Neural progenitor cell (in vitro differentiated cells): ENCODE results near the gene ABCC8. TPM values are rescaled to one million over a fixed set of nuclear protein-coding genes. Genes with fewer than 3 reads are reported as not detected.

ENCODE experiments used
- DNase-seq: peaks from one replicate; pipeline ENCODE4 v3.0.0-alpha.2; 2016; ENCODE audit warnings: low spot score
- H2AFZ ChIP-seq: fragments of 200-600 bp; sonication (generic); replicated peaks from 2 replicates; pipeline ENCODE4 v1.6.1; 2016; ENCODE audit warnings: antibody characterized with exemption
- H3F3A ChIP-seq: fragments of 200-600 bp; sonication (generic); 2 replicates; pipeline ENCODE4 v1.6.1; 2016; ENCODE audit warnings: antibody characterized with exemption, low read depth
- H3K27ac ChIP-seq: fragments of 200-600 bp; sonication (generic); 2 replicates; pipeline ENCODE4 v1.5.1; 2016; ENCODE audit warnings: mild to moderate bottlenecking
- H3K27me3 ChIP-seq: fragments of 200-600 bp; sonication (generic); 2 replicates; pipeline ENCODE4 v1.6.1; 2016; ENCODE audit warnings: mild to moderate bottlenecking, moderate library complexity
- H3K36me3 ChIP-seq: fragments of 200-600 bp; sonication (generic); 2 replicates; pipeline ENCODE4 v1.5.1; 2016
- H3K4me1 ChIP-seq: fragments of 200-600 bp; sonication (generic); 2 replicates; pipeline ENCODE4 v1.6.1; 2016; ENCODE audit warnings: mixed run types
- H3K4me2 ChIP-seq: fragments of 200-600 bp; sonication (generic); 2 replicates; pipeline ENCODE4 v1.6.1; 2016
- H3K4me3 ChIP-seq: fragments of 200-600 bp; sonication (generic); 2 replicates; pipeline ENCODE4 v1.5.1; 2016
- H3K79me2 ChIP-seq: fragments of 200-600 bp; sonication (generic); 2 replicates; pipeline ENCODE4 v1.6.1; 2016; ENCODE audit warnings: low read depth
- H3K9ac ChIP-seq: fragments of 200-600 bp; sonication (generic); 2 replicates; pipeline ENCODE4 v1.6.1; 2016
- H3K9me3 ChIP-seq: fragments of 200-600 bp; sonication (generic); 2 replicates; pipeline ENCODE4 v1.5.1; 2016; ENCODE audit warnings: low read depth
- H4K20me1 ChIP-seq: fragments of 200-600 bp; sonication (generic); 2 replicates; pipeline ENCODE4 v1.6.1; 2016; ENCODE audit warnings: low read depth
- H3K27ac Mint-ChIP-seq: 3 replicates; pipeline ENCODE4 v1.8.0; 2021; ENCODE audit warnings: mixed read lengths
- H3K27me3 Mint-ChIP-seq: 2 replicates; pipeline ENCODE4 v1.8.0; 2022; ENCODE audit warnings: low read depth, mild to moderate bottlenecking, inconsistent platforms, moderate library complexity, mixed read lengths; ENCODE audit not compliant: insufficient read depth
- H3K36me3 Mint-ChIP-seq: 3 replicates; pipeline ENCODE4 v1.8.0; 2021; ENCODE audit warnings: mixed read lengths
- H3K4me1 Mint-ChIP-seq: 3 replicates; pipeline ENCODE4 v1.8.0; 2021; ENCODE audit warnings: mixed read lengths
- H3K4me3 Mint-ChIP-seq: 3 replicates; pipeline ENCODE4 v1.8.0; 2021; ENCODE audit warnings: mild to moderate bottlenecking, moderate library complexity, mixed read lengths
- H3K9me3 Mint-ChIP-seq: 3 replicates; pipeline ENCODE4 v1.8.0; 2020; ENCODE audit warnings: mixed read lengths
- EZH2 ChIP-seq: fragments of 200-600 bp; sonication (generic); IDR thresholded peaks from 2 replicates; pipeline ENCODE4 v1.6.1; 2017; ENCODE audit warnings: antibody characterized with exemption, mild to moderate bottlenecking, moderate library complexity
- EZH2phosphoT487 ChIP-seq: fragments of 200-600 bp; sonication (generic); IDR thresholded peaks from 2 replicates; pipeline ENCODE4 v1.6.1; 2017; ENCODE audit warnings: antibody characterized with exemption
- total RNA-seq: library from RNA; depleted of rRNA; stranded (reverse); fragments of >200 nt; gene quantifications from 2 replicates; pipeline ENCODE4 v1.2.3, GENCODE V29; 2015; ENCODE audit warnings: low replicate concordance
- TF ChIP-seq, protein P1 (sequence below): fragments of 200-600 bp; sonication (generic); IDR thresholded peaks from 2 replicates; pipeline ENCODE4 v1.5.1; 2017; ENCODE audit warnings: antibody characterized with exemption, mild to moderate bottlenecking

Gene ABCC8
- total RNA-seq, 1 donor from 2014 or later = 0.32 TPM

DNA sequence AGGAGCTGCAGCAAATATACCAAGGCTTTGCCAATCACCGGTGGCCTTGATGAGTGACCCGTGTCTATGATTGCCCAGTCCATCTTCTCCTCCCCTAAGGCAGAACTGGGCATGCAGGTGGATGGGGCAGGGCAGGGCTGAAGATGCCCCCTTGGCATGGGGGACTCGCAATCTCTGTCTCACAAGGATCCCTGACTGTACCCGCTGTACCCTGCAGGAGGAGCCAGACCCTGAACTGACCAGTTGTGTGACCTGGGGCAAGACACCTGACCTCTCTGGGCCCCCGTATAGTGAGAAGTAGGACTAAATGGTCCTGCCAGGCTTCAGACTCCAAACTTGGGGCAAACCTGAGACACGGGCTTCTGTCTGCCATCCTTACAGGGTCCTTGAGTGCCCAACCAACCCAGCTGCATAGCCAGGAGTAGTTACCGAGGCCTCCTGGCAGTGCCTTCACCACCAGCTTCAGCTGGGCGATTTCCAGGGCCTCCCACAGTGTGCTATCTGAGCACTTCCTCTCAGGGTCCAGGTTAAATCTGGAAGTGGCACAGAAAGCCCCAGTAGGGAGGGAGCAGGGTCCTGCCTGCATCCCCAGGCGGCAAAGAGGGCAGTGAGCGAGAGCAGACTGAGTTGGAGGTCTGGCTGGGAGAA, 81.8 kb downstream of the ABCC8 start:
- no peak overlapping the region for H2AFZ ChIP-seq
- H3K9me3 Mint-ChIP-seq = no peaks in the 10 kb centered on the region
- no peaks in the 10 kb centered on the region for H3K27me3 ChIP-seq
- peaks cover 11% of the 10 kb centered on the region for H3K27me3 Mint-ChIP-seq
- H3K27ac ChIP-seq = no peak overlapping the region
- TF ChIP-seq EZH2phosphoT487 = no peak
- TF ChIP-seq, protein P1, sequence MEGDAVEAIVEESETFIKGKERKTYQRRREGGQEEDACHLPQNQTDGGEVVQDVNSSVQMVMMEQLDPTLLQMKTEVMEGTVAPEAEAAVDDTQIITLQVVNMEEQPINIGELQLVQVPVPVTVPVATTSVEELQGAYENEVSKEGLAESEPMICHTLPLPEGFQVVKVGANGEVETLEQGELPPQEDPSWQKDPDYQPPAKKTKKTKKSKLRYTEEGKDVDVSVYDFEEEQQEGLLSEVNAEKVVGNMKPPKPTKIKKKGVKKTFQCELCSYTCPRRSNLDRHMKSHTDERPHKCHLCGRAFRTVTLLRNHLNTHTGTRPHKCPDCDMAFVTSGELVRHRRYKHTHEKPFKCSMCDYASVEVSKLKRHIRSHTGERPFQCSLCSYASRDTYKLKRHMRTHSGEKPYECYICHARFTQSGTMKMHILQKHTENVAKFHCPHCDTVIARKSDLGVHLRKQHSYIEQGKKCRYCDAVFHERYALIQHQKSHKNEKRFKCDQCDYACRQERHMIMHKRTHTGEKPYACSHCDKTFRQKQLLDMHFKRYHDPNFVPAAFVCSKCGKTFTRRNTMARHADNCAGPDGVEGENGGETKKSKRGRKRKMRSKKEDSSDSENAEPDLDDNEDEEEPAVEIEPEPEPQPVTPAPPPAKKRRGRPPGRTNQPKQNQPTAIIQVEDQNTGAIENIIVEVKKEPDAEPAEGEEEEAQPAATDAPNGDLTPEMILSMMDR = peak; percentile 7
- TF ChIP-seq EZH2 = no peak
- H3K36me3 ChIP-seq = no peaks in the 10 kb centered on the region
- H3F3A ChIP-seq = peaks cover 4% of the 10 kb centered on the region
- no peak for DNase-seq
- H3K9ac ChIP-seq = no peak overlapping the region
- H3K4me3 Mint-ChIP-seq = no peak overlapping the region
- H3K4me1 ChIP-seq = peaks cover 2% of the 10 kb centered on the region
- H3K4me1 Mint-ChIP-seq = peaks cover 5% of the 10 kb centered on the region
- no peaks in the 10 kb centered on the region for H4K20me1 ChIP-seq
- no peak overlapping the region for H3K27ac Mint-ChIP-seq
- no peaks in the 10 kb centered on the region for H3K36me3 Mint-ChIP-seq
- no peaks in the 10 kb centered on the region for H3K79me2 ChIP-seq
- no peak overlapping the region for H3K4me3 ChIP-seq
- H3K4me2 ChIP-seq = no peak overlapping the region
- H3K9me3 ChIP-seq = no peaks in the 10 kb centered on the region

DNA sequence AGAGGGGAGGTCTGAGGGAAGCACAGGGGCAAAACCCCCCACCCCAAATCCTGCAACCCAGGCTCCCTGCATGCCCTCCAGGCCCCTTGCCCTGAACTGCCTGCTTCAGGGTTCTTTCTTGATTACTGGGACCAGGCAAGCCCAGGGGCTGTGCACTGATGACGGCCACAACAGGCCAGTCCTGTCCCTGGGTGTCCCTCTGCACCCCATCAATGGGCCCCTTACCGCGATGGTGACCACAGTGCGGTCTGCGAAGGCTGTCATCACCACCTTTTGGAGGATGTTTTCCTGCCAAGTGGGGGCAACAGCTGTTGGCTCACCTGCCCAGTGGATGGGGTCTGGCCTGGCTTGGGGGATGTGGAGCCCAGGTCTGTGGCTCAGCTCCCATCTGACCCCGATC, 83.2 kb downstream of the ABCC8 start:
- H3K27me3 Mint-ChIP-seq = peaks cover 11% of the 10 kb centered on the region
- no peaks in the 10 kb centered on the region for H4K20me1 ChIP-seq
- no peaks in the 10 kb centered on the region for H3K36me3 Mint-ChIP-seq
- no peaks in the 10 kb centered on the region for H3K79me2 ChIP-seq
- H3K4me1 Mint-ChIP-seq = peaks cover 6% of the 10 kb centered on the region
- H3K27me3 ChIP-seq = peaks cover 4% of the 10 kb centered on the region
- no peaks in the 10 kb centered on the region for H3K36me3 ChIP-seq
- no peak overlapping the region for H3K4me3 Mint-ChIP-seq
- H3K9me3 ChIP-seq = no peaks in the 10 kb centered on the region
- no peak for DNase-seq
- no peak overlapping the region for H2AFZ ChIP-seq
- H3K4me1 ChIP-seq = peaks cover 7% of the 10 kb centered on the region
- H3K27ac Mint-ChIP-seq = no peak overlapping the region
- no peaks in the 10 kb centered on the region for H3K9me3 Mint-ChIP-seq
- H3F3A ChIP-seq = peaks cover 6% of the 10 kb centered on the region
- no peak overlapping the region for H3K27ac ChIP-seq
- H3K9ac ChIP-seq = no peak overlapping the region
- H3K4me3 ChIP-seq = no peak overlapping the region
- TF ChIP-seq EZH2phosphoT487 = no peak
- no peak overlapping the region for H3K4me2 ChIP-seq

DNA sequence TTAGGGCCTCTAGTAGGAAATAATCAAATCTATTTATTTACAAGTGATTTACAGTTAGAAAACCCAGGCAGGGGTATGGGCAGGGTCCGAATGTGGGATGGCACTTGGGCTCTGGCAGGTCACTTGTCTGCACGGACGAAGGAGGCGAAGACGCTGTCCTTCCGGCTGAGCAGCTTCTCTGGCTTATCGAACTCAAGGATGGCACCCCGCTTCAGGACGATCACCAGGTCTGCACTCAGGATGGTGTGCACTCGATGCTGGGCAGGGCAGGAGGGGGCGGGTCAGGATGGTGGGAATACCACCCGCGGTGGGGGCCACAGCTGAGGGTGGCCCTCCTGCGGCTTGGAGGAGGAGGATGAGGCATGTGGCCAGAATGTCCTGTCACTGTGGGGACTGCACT, 83.8 kb downstream of the ABCC8 start:
- TF ChIP-seq, protein P1 = no peak
- no peak for TF ChIP-seq EZH2
- TF ChIP-seq EZH2phosphoT487 = no peak
- no peaks in the 10 kb centered on the region for H3K36me3 ChIP-seq
- Mint-ChIP-seq H3K4me1 (peaks cover 6% of the 10 kb centered on the region), H3K36me3 (no peaks in the 10 kb centered on the region), H3K4me3 (no peak overlapping the region), H3K27me3 (peaks cover 11% of the 10 kb centered on the region), H3K27ac (no peak overlapping the region), H3K9me3 (no peaks in the 10 kb centered on the region)
- DNase-seq = no peak
- peaks cover 8% of the 10 kb centered on the region for H3K4me1 ChIP-seq
- no peak overlapping the region for H3K27ac ChIP-seq
- H4K20me1 ChIP-seq = no peaks in the 10 kb centered on the region
- no peaks in the 10 kb centered on the region for H3K79me2 ChIP-seq
- H3K4me3 ChIP-seq = no peak overlapping the region
- no peak overlapping the region for H2AFZ ChIP-seq
- no peak overlapping the region for H3K9ac ChIP-seq
- peaks cover 6% of the 10 kb centered on the region for H3F3A ChIP-seq
- H3K4me2 ChIP-seq = no peak overlapping the region
- H3K27me3 ChIP-seq = peaks cover 9% of the 10 kb centered on the region
- H3K9me3 ChIP-seq = no peaks in the 10 kb centered on the region

DNA sequence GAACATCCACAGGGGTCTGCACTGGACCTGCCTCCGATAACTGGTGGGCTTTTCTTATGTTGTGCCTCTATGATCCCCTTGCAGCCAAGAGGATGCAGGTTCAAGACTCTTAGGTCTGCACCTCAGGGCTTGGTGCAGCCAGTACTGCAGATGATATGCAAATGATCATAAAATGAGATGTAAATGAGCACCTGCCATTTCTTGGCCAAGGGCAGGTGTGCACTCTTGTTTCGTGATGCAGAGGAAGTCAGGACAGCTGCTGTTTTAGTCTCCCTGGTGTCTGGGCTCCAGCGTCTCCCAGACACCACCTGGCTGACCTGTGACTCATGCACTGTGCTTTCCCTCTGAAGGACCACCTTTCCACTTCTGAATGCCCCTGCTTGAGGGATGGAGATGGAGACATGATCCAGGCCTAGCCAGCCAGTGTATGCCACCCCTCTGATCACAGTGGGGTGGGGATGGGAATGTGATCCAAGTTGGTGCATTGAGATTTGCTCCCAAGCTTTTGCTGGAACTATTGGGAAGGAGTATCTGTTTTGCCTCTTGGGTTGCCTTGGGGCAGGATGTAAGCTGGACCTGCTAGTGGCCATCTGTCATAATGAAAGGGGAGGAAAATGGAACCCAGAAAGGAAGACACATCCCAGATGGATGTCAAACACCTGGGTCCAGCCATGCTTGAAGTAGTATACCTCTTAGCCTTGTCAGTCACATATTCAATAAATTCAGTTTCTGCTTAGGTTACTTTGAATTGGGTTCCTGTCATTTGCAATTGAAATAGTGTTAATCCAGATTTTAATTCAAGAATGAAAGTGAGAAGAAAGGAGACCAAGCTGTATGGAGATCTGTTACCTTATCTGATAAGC, 84.9 kb downstream of the ABCC8 start:
- Mint-ChIP-seq H3K4me1 (peaks cover 6% of the 10 kb centered on the region), H3K27ac (no peak overlapping the region), H3K27me3 (peaks cover 13% of the 10 kb centered on the region), H3K9me3 (no peaks in the 10 kb centered on the region), H3K4me3 (peak overlapping the region; percentile 8), H3K36me3 (peaks cover 3% of the 10 kb centered on the region)
- Histone ChIP-seq H3K27me3 (peaks cover 13% of the 10 kb centered on the region), H3K9ac (no peak overlapping the region), H3K9me3 (no peaks in the 10 kb centered on the region), H4K20me1 (no peaks in the 10 kb centered on the region), H3K27ac (no peak overlapping the region), H3K4me3 (no peak overlapping the region), H3K36me3 (no peaks in the 10 kb centered on the region), H3K4me1 (peaks cover 8% of the 10 kb centered on the region), H3K79me2 (no peaks in the 10 kb centered on the region), H2AFZ (no peak overlapping the region), H3K4me2 (no peak overlapping the region), H3F3A (peaks cover 6% of the 10 kb centered on the region)
- TF ChIP-seq, protein P1 = no peak
- TF ChIP-seq EZH2 (no peak), EZH2phosphoT487 (no peak)
- DNase-seq = no peak
